Measurements from ENCODE around the gene STARD8.
"Not testable (repeated sequence)": the region's sequence is repeated elsewhere in the genome, so short reads cannot be mapped to it uniquely, and the experiment has no call there.

STARD8 gene

GRCh38 chrX:68719181-68719903 lies 71.9 kb downstream of the STARD8 start:
- FAIRE-seq: no peak

GRCh38 chrX:68719904-68720614 lies 72.6 kb downstream of the STARD8 start:
- no peak for FAIRE-seq

GRCh38 chrX:68720851-68721250 lies 73.4 kb downstream of the STARD8 start:
- FAIRE-seq: no peak

GRCh38 chrX:68721546-68721945 lies 74.1 kb downstream of the STARD8 start:
- no peak for FAIRE-seq

GRCh38 chrX:68721991-68722860 lies 74.8 kb downstream of the STARD8 start:
- FAIRE-seq: no peak

GRCh38 chrX:68723491-68724155 lies 76.2 kb downstream of the STARD8 start:
- FAIRE-seq: no peak

GRCh38 chrX:68724531-68725020 lies 77.1 kb downstream of the STARD8 start:
- no peak for FAIRE-seq

GRCh38 chrX:68725756-68726365 lies 78.4 kb downstream of the STARD8 start:
- no peak for FAIRE-seq

- no peak for FAIRE-seq
Observed at GRCh38 chrX:68726366-68726765, 78.9 kb downstream of the STARD8 start.

GRCh38 chrX:68727696-68728095 lies 80.2 kb downstream of the STARD8 start:
- FAIRE-seq: no peak

- no peak for FAIRE-seq
Observed at GRCh38 chrX:68728186-68728585, 80.7 kb downstream of the STARD8 start.

GRCh38 chrX:68731254-68731653 lies 83.8 kb downstream of the STARD8 start:
- no peak for FAIRE-seq

- no peak for FAIRE-seq
Observed at GRCh38 chrX:68732906-68733493, 85.5 kb downstream of the STARD8 start.

- FAIRE-seq: no peak
Observed at GRCh38 chrX:68735266-68735665, 87.8 kb downstream of the STARD8 start.

GRCh38 chrX:68741864-68742263 lies 94.4 kb downstream of the STARD8 start:
- not testable (repeated sequence) for FAIRE-seq

- FAIRE-seq: no peak
Observed at GRCh38 chrX:68743754-68744153, 96.3 kb downstream of the STARD8 start.

GRCh38 chrX:68746988-68747387 lies 99.5 kb downstream of the STARD8 start:
- FAIRE-seq: no peak

GRCh38 chrX:68748030-68748429 lies 100.6 kb downstream of the STARD8 start:
- FAIRE-seq: no peak

GRCh38 chrX:68749426-68749825 lies 102.0 kb downstream of the STARD8 start:
- FAIRE-seq: no peak

GRCh38 chrX:68750316-68750715 lies 102.8 kb downstream of the STARD8 start:
- no peak for FAIRE-seq

GRCh38 chrX:68751372-68751771 lies 103.9 kb downstream of the STARD8 start:
- FAIRE-seq: no peak

GRCh38 chrX:68753218-68753617 lies 105.8 kb downstream of the STARD8 start:
- FAIRE-seq: no peak

Data from A204.1 (cell line).